CD14-positive monocyte (primary cell): ENCODE results near the gene WNT7A. TPM values are rescaled to one million over a fixed set of nuclear protein-coding genes. Genes with fewer than 3 reads are reported as not detected.

Experiments used
- DNase-seq, 3 donors: peaks; one replicate each; pipeline ENCODE4 v3.0.0-alpha.2; 2011 to 2022
- H2AFZ ChIP-seq: 2 replicates; pipeline ENCODE4 v1.6.0; 2012; ENCODE audit warnings: mild to moderate bottlenecking, low read depth, low read length, inconsistent platforms; ENCODE audit not compliant: insufficient read depth, poor library complexity, severe bottlenecking
- H3K27ac ChIP-seq, 2 donors: 1 replicate in 1 of 2; 2 replicates in 1 of 2; pipeline ENCODE4 v1.5.1; 2012 to 2013; ENCODE audit warnings: low read length in 2 of 2, control low read depth in 1 of 2, inconsistent platforms in 1 of 2, low read depth in 1 of 2, mild to moderate bottlenecking in 1 of 2
- H3K27me3 ChIP-seq, 2 donors: one replicate each; pipeline versions ENCODE4 v1.6.0 to v1.6.1; 2011 to 2013; ENCODE audit warnings: low read length in 2 of 2; ENCODE audit not compliant: control insufficient read depth in 2 of 2, insufficient read depth in 2 of 2
- H3K36me3 ChIP-seq, 2 donors: replicated peaks in 1 of 2; 1 replicate in 1 of 2; 2 replicates in 1 of 2; pipeline versions ENCODE4 v1.5.1 to v1.6.1; 2012 to 2013; ENCODE audit warnings: low read length in 2 of 2, control low read depth in 1 of 2, inconsistent platforms in 1 of 2, mild to moderate bottlenecking in 1 of 2; ENCODE audit not compliant: insufficient read depth in 2 of 2, control insufficient read depth in 1 of 2
- H3K4me1 ChIP-seq, 2 donors: 1 replicate in 1 of 2; 2 replicates in 1 of 2; pipeline versions ENCODE4 v1.5.1 to v1.6.1; 2012 to 2013; ENCODE audit warnings: low read length in 2 of 2, control low read depth in 1 of 2, inconsistent platforms in 1 of 2, mild to moderate bottlenecking in 1 of 2, moderate library complexity in 1 of 2; ENCODE audit not compliant: insufficient read depth in 2 of 2, control insufficient read depth in 1 of 2
- H3K4me2 ChIP-seq: replicated peaks from 2 replicates; pipeline ENCODE3; 2012; ENCODE audit warnings: low read length, moderate library complexity, mild to moderate bottlenecking; ENCODE audit not compliant: poor library complexity, severe bottlenecking; ENCODE audit errors: extremely low read depth
- H3K4me3 ChIP-seq, 3 experiments: fragments of 200-600 bp in 1 of 3; sonication (generic) in 1 of 3; replicated peaks in 1 of 3; 1 replicate in 2 of 3; 2 replicates in 1 of 3; pipeline ENCODE4 v1.5.1; 2011 to 2013; ENCODE audit warnings: low read length in 3 of 3, mild to moderate bottlenecking in 3 of 3, control low read depth in 2 of 3, low read depth in 2 of 3, inconsistent platforms in 1 of 3, moderate library complexity in 1 of 3
- H3K79me2 ChIP-seq: 2 replicates; pipeline ENCODE4 v1.6.0; 2012; ENCODE audit warnings: mild to moderate bottlenecking, control low read depth, inconsistent platforms, low read length, moderate library complexity; ENCODE audit not compliant: insufficient read depth
- H3K9ac ChIP-seq: 2 replicates; pipeline ENCODE4 v1.6.0; 2017; ENCODE audit warnings: low read length, mild to moderate bottlenecking; ENCODE audit not compliant: insufficient read depth, poor library complexity, severe bottlenecking
- H3K9me3 ChIP-seq, 2 donors: replicated peaks in 1 of 2; 1 replicate in 1 of 2; 2 replicates in 1 of 2; pipeline versions ENCODE4 v1.5.1 to v1.6.1; 2012 to 2013; ENCODE audit warnings: low read length in 2 of 2, control low read depth in 1 of 2; ENCODE audit not compliant: control insufficient read depth in 1 of 2, insufficient read depth in 1 of 2
- H4K20me1 ChIP-seq: 2 replicates; pipeline ENCODE4 v1.6.0; 2012; ENCODE audit warnings: mild to moderate bottlenecking, low read length, control low read depth, moderate library complexity; ENCODE audit not compliant: insufficient read depth
- H3K27ac Mint-ChIP-seq, 7 donors: one replicate each; pipeline ENCODE4 v1.8.0; 2020; ENCODE audit warnings: mild to moderate bottlenecking in 7 of 7, mixed read lengths in 7 of 7, moderate library complexity in 6 of 7, inconsistent platforms in 2 of 7
- H3K27me3 Mint-ChIP-seq, 3 donors: one replicate each; pipeline ENCODE4 v1.8.0; 2021 to 2022; ENCODE audit warnings: low read depth in 3 of 3, mild to moderate bottlenecking in 3 of 3, mixed read lengths in 3 of 3, moderate library complexity in 3 of 3, inconsistent platforms in 1 of 3
- H3K36me3 Mint-ChIP-seq, 2 donors: one replicate each; pipeline ENCODE4 v1.8.0; 2020; ENCODE audit warnings: mixed read lengths in 2 of 2, inconsistent platforms in 1 of 2, mild to moderate bottlenecking in 1 of 2
- H3K4me1 Mint-ChIP-seq: one replicate; pipeline ENCODE4 v1.8.0; 2020; ENCODE audit warnings: mild to moderate bottlenecking, mixed read lengths
- H3K4me3 Mint-ChIP-seq, 2 donors: one replicate each; pipeline ENCODE4 v1.8.0; 2020; ENCODE audit warnings: mild to moderate bottlenecking in 2 of 2, mixed read lengths in 2 of 2, moderate library complexity in 1 of 2
- H3K9me3 Mint-ChIP-seq, 7 donors: one replicate each; pipeline ENCODE4 v1.8.0; 2020 to 2022; ENCODE audit warnings: mixed read lengths in 7 of 7, mild to moderate bottlenecking in 6 of 7, moderate library complexity in 6 of 7, inconsistent platforms in 2 of 7
- CTCF ChIP-seq: fragments of 200-600 bp; IDR thresholded peaks from one replicate; pipeline ENCODE4 v1.8.0; 2022; ENCODE audit warnings: antibody characterized with exemption, mild to moderate bottlenecking
- WGBS: methylation state at CpG from one replicate; pipeline ENCODE4 v1.1.5; 2013; ENCODE audit warnings: missing lambda C conversion rate; ENCODE audit not compliant: insufficient coverage; 5-methylcytosine and 5-hydroxymethylcytosine counted together
- intact Hi-C, 2 donors: fragments of 100-400 bp; cut with micrococcal nuclease; formaldehyde crosslinking; loops; one replicate each; pipeline versions ENCODE4 v1.15.0 to v1.15.1; 2023
- polyA plus RNA-seq, 3 donors: library from polyadenylated mRNA; depleted of rRNA in 1 of 3; unstranded in 2 of 3; stranded (reverse) in 1 of 3; fragments of 300-500 nt in 2 of 3; fragments of >200 nt in 1 of 3; fragmentation: Illumina TruSeq in 2 of 3; gene quantifications; 1 replicate in 2 of 3; 2 replicates in 1 of 3; pipeline ENCODE4 v1.2.3, GENCODE V29; 2012 to 2021

WNT7A gene
- polyA plus RNA-seq, 3 donors, result not detected

- H3K36me3 Mint-ChIP-seq, result no peaks in the 10 kb centered on the region
- no peaks in the 10 kb centered on the region for H4K20me1 ChIP-seq
- H3K4me2 ChIP-seq, result no peak overlapping the region
- H3K27ac ChIP-seq, result no peak overlapping the region
- H3K27me3 Mint-ChIP-seq, result peaks cover 0 to 2% (median 0%) of the 10 kb centered on the region in 3 donors
- H3K4me1 Mint-ChIP-seq, result no peaks in the 10 kb centered on the region
- no peak overlapping the region for H3K9ac ChIP-seq
- H3K4me3 ChIP-seq, result no peak overlapping the region
- H3K79me2 ChIP-seq, result no peaks in the 10 kb centered on the region
- no peak for TF ChIP-seq CTCF
- H3K27me3 ChIP-seq, result no peaks in the 10 kb centered on the region
- no peak for DNase-seq
- H3K27ac Mint-ChIP-seq, result no peak overlapping the region
- no peaks in the 10 kb centered on the region for H3K36me3 ChIP-seq
- H3K9me3 ChIP-seq, result no peaks in the 10 kb centered on the region
- no peak overlapping the region for H2AFZ ChIP-seq
- no peaks in the 10 kb centered on the region for H3K4me1 ChIP-seq
- intact Hi-C loops, result no loop called here
- H3K9me3 Mint-ChIP-seq, result no peaks in the 10 kb centered on the region
- H3K4me3 Mint-ChIP-seq, result no peak overlapping the region
- WGBS, result 85% methylated on average over 8 of the region's 10 CpGs
Observed at GRCh38 chr3:13844911-13845310, 35.0 kb downstream of the WNT7A start.

GRCh38 chr3:13844286-13844685, 35.6 kb downstream of the WNT7A start:
- no peaks in the 10 kb centered on the region for H3K9me3 ChIP-seq
- no peaks in the 10 kb centered on the region for H3K4me1 ChIP-seq
- no peak for TF ChIP-seq CTCF
- H3K9ac ChIP-seq, result no peak overlapping the region
- H3K79me2 ChIP-seq, result no peaks in the 10 kb centered on the region
- Mint-ChIP-seq H3K4me1 (no peaks in the 10 kb centered on the region), H3K9me3 (no peaks in the 10 kb centered on the region), H3K27ac (no peak overlapping the region), H3K4me3 (no peak overlapping the region), H3K27me3 (peaks cover 0 to 2% (median 0%) of the 10 kb centered on the region in 3 donors), H3K36me3 (no peaks in the 10 kb centered on the region)
- no peak overlapping the region for H3K27ac ChIP-seq
- no peak overlapping the region for H2AFZ ChIP-seq
- intact Hi-C loops, result no loop called here
- no peak for DNase-seq
- H3K27me3 ChIP-seq, result no peaks in the 10 kb centered on the region
- no peaks in the 10 kb centered on the region for H4K20me1 ChIP-seq
- no peak overlapping the region for H3K4me3 ChIP-seq
- H3K4me2 ChIP-seq, result no peak overlapping the region
- WGBS, result 94% methylated on average over 3 of the region's 5 CpGs
- no peaks in the 10 kb centered on the region for H3K36me3 ChIP-seq
